A549 (cell line): ENCODE data around the gene ZC3H18. TPM values are rescaled to one million over a fixed set of nuclear protein-coding genes. Genes with fewer than 3 reads are reported as not detected.

Experiments used
- ATAC-seq, 2 experiments: fragments of 200-7000 bp in 1 of 2; fragments of >200 bp in 1 of 2; cut with Nextera tagmentation in 1 of 2; cut with Tn5 transposase in 1 of 2; 3 replicates each; pipeline versions ENCODE4 v1.8.0 to v1.9.1; 2018 to 2020; ENCODE audit warnings: mild to moderate bottlenecking in 1 of 2, moderate library complexity in 1 of 2
- CTCF ChIA-PET: fragments of 300-600 bp; sonication (Branson Sonifier 250); formaldehyde crosslinking; extraction: SDS; loops from one replicate; lab custom pipeline; 2021; ENCODE audit warnings: antibody characterized with exemption, inconsistent platforms; lab: Yijun Ruan, JAX
- POLR2A ChIA-PET: fragments of 350-600 bp; formaldehyde crosslinking; extraction: SDS; loops from one replicate; lab custom pipeline; 2021; ENCODE audit warnings: antibody characterized with exemption, inconsistent platforms; lab: Yijun Ruan, JAX
- DNase-seq, 2 experiments: peaks; one replicate each; pipeline versions ENCODE4 v3.0.0 to v3.0.0-alpha.2; 2011 to 2016; ENCODE audit warnings: low read depth in 1 of 2, low spot score in 1 of 2
- FAIRE-seq: peaks from 2 replicates; lab custom pipeline; 2011; peaks lifted over from hg19 to GRCh38; lab: Jason Lieb, UNC
- H3K27ac ChIP-seq, 2 experiments: fragments of >200 bp; sonication (Bioruptor Twin); formaldehyde crosslinking; 3 replicates each; pipeline ENCODE4 v1.5.1; 2016 to 2017
- H3K4me1 ChIP-seq: fragments of >200 bp; sonication (Bioruptor Twin); formaldehyde crosslinking; 3 replicates; pipeline ENCODE4 v1.6.1; 2016
- H3K4me2 ChIP-seq: fragments of >200 bp; sonication (Bioruptor Twin); formaldehyde crosslinking; 3 replicates; pipeline ENCODE4 v1.6.1; 2016
- H3K4me3 ChIP-seq: fragments of >200 bp; sonication (Bioruptor Twin); formaldehyde crosslinking; 3 replicates; pipeline ENCODE4 v1.5.1; 2016
- H3K9me3 ChIP-seq: fragments of >200 bp; sonication (Bioruptor Twin); formaldehyde crosslinking; 3 replicates; pipeline ENCODE4 v1.6.1; 2016
- CBX8 ChIP-seq: fragments of 200-600 bp; sonication (generic); IDR thresholded peaks from 2 replicates; pipeline ENCODE4 v1.6.1; 2016
- CEBPB ChIP-seq, 2 experiments: fragments of >200 bp in 1 of 2; sonication (Bioruptor Twin) in 1 of 2; formaldehyde crosslinking in 1 of 2; IDR thresholded peaks; 2 replicates each; pipeline ENCODE4 v1.6.1; 2012 to 2016
- E2F6 ChIP-seq: IDR thresholded peaks from 2 replicates; pipeline ENCODE4 v1.6.1; 2012; ENCODE audit warnings: low read depth, borderline replicate concordance
- EHMT2 ChIP-seq: fragments of 200-600 bp; sonication (generic); IDR thresholded peaks from 2 replicates; pipeline ENCODE4 v1.6.1; 2016; ENCODE audit warnings: antibody characterized with exemption, low read depth, mild to moderate bottlenecking, moderate library complexity
- EP300 ChIP-seq, 2 experiments: fragments of >200 bp; sonication (Bioruptor Twin); formaldehyde crosslinking; IDR thresholded peaks; 2 replicates in 1 of 2; 3 replicates in 1 of 2; pipeline ENCODE4 v1.6.1; 2016 to 2017
- HEYL ChIP-seq: fragments of 250-450 bp; sonication (Bioruptor Pico); IDR thresholded peaks from 2 replicates; pipeline ENCODE4 v1.8.0; 2021; ENCODE audit warnings: mild to moderate bottlenecking, moderate library complexity
- HOXA7 ChIP-seq: fragments of 250-450 bp; sonication (Bioruptor Pico); IDR thresholded peaks from 2 replicates; pipeline ENCODE4 v1.5.0; 2020; ENCODE audit warnings: mild to moderate bottlenecking, moderate library complexity
- HOXB5 ChIP-seq: fragments of 250-450 bp; sonication (Bioruptor Pico); IDR thresholded peaks from 2 replicates; pipeline ENCODE4 v1.5.0; 2020; ENCODE audit warnings: mild to moderate bottlenecking, moderate library complexity
- JUNB ChIP-seq: fragments of >200 bp; sonication (Bioruptor Twin); formaldehyde crosslinking; IDR thresholded peaks from 2 replicates; pipeline ENCODE4 v1.6.1; 2016
- KDM1A ChIP-seq: fragments of 200-600 bp; sonication (generic); IDR thresholded peaks from 2 replicates; pipeline ENCODE4 v1.6.1; 2016; ENCODE audit warnings: low read depth, mild to moderate bottlenecking
- MAFK ChIP-seq: fragments of 450-650 bp; IDR thresholded peaks from 2 replicates; pipeline ENCODE4 v1.6.1; 2014; ENCODE audit not compliant: partially characterized antibody
- NFE2L2 ChIP-seq: fragments of 150-350 bp; conservative IDR thresholded peaks from 2 replicates; pipeline ENCODE4 v1.6.1; 2014; ENCODE audit warnings: low read length
- NPAS2 ChIP-seq: fragments of 250-450 bp; sonication (Bioruptor Pico); IDR thresholded peaks from 2 replicates; pipeline ENCODE4 v1.8.0; 2022; ENCODE audit warnings: mild to moderate bottlenecking, moderate library complexity, borderline replicate concordance
- PBX3 ChIP-seq: IDR thresholded peaks from 2 replicates; pipeline ENCODE4 v1.6.1; 2012
- POLR2A ChIP-seq: IDR thresholded peaks from 2 replicates; pipeline ENCODE4 v1.6.1; 2012; ENCODE audit warnings: mild to moderate bottlenecking, low read length
- POLR2AphosphoS2 ChIP-seq: conservative IDR thresholded peaks from 2 replicates; pipeline ENCODE4 v1.6.1; 2012; ENCODE audit warnings: low read length, improper control_type of control experiment, inconsistent platforms
- RAD21 ChIP-seq, 2 experiments: fragments of >200 bp in 1 of 2; sonication (Bioruptor Twin) in 1 of 2; formaldehyde crosslinking in 1 of 2; IDR thresholded peaks in 1 of 2; conservative IDR thresholded peaks in 1 of 2; 2 replicates in 1 of 2; 3 replicates in 1 of 2; pipeline ENCODE4 v1.6.1; 2012 to 2018; ENCODE audit warnings: inconsistent platforms in 1 of 2
- SREBF2 ChIP-seq: fragments of 450-650 bp; IDR thresholded peaks from 2 replicates; pipeline ENCODE4 v1.6.1; 2014; ENCODE audit warnings: mild to moderate bottlenecking, moderate library complexity
- TFCP2L1 ChIP-seq: fragments of 250-450 bp; sonication (Bioruptor Pico); IDR thresholded peaks from 2 replicates; pipeline ENCODE4 v1.5.0; 2021; ENCODE audit warnings: mild to moderate bottlenecking
- TP53 ChIP-seq: fragments of 250-450 bp; sonication (Bioruptor Pico); IDR thresholded peaks from 2 replicates; pipeline ENCODE4 v1.5.0; 2021; ENCODE audit warnings: mild to moderate bottlenecking, moderate library complexity
- ZC3H11A ChIP-seq: fragments of 450-650 bp; IDR thresholded peaks from 2 replicates; pipeline ENCODE4 v1.6.1; 2014; ENCODE audit warnings: antibody characterized with exemption, mild to moderate bottlenecking
- ZNF302 ChIP-seq: fragments of 250-450 bp; sonication (Bioruptor Pico); IDR thresholded peaks from 2 replicates; pipeline ENCODE4 v1.9.0; 2021; ENCODE audit warnings: inconsistent platforms, mild to moderate bottlenecking, moderate library complexity
- ZSCAN20 ChIP-seq: fragments of 250-450 bp; sonication (Bioruptor Pico); IDR thresholded peaks from 2 replicates; pipeline ENCODE4 v1.8.0; 2022; ENCODE audit warnings: mild to moderate bottlenecking, moderate library complexity
- WGBS: methylation state at CpG from one replicate; pipeline ENCODE4 v1.1.6; 2017; ENCODE audit errors: missing lambda C conversion rate; 5-methylcytosine and 5-hydroxymethylcytosine counted together
- polyA plus RNA-seq, 4 experiments: library from polyadenylated mRNA; depleted of rRNA in 3 of 4; stranded (reverse); fragments of >200 nt; fragmentation: RNase III in 1 of 4; extraction: RNeasy Plus Mini Kit Qiagen cat#74134 plus additional on column Dnase treatment in 1 of 4; gene quantifications; 2 replicates in 3 of 4; 3 replicates in 1 of 4; pipeline ENCODE4 v1.2.3, GENCODE V29; 2011 to 2017
- TF ChIP-seq, protein P1 (sequence below): fragments of 200-600 bp; sonication (generic); IDR thresholded peaks from 2 replicates; pipeline ENCODE4 v1.6.1; 2016; ENCODE audit warnings: antibody characterized with exemption, mild to moderate bottlenecking, moderate library complexity
- TF ChIP-seq, protein P2 (sequence below): fragments of >200 bp; sonication (Bioruptor Twin); formaldehyde crosslinking; IDR thresholded peaks from 3 replicates; pipeline ENCODE4 v1.6.1; 2016
- TF ChIP-seq, protein P3 (sequence below): fragments of 250-450 bp; sonication (Bioruptor Pico); IDR thresholded peaks from 2 replicates; pipeline ENCODE4 v1.5.0; 2021; ENCODE audit warnings: mild to moderate bottlenecking, moderate library complexity, borderline replicate concordance

The ZC3H18 gene
- polyA plus RNA-seq, 2 of the 4 experiments (the other 2 are of a cell fraction), result 21.1 to 48.2 TPM

DNA sequence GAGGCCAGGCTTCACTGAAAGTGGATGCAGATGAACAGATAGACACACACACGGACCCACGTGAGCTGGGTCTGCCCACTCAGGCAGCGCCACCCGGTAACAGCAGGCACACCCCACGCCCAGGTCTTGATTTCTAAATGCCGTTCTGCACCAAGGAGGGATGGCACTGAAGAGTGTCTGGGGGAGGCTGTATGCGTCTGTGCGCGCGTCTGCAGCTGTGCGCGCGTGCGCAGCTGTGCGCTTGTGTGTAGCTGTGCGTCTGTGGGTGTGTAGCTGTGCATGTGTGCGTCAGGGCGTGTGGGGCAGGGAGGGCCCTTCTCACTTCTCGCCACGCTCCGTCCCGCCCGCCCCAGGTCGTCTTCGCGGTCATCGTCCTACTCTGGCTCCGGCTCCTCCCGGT is 52.7 kb downstream of the ZC3H18 start:
- H3K4me3 ChIP-seq, result no peak overlapping the region
- WGBS, result 94% methylated on average over 29 of the region's 29 CpGs
- no peak overlapping the region for H3K27ac ChIP-seq
- no peak for TF ChIP-seq HOXB5 (CRISPR knock-in tag)
- TF ChIP-seq ZNF302 (CRISPR knock-in tag), result no peak
- TF ChIP-seq RAD21 (conservative IDR thresholded peaks at IDR 0.05 in 1 of 2, IDR thresholded peaks at IDR 0.05 in 1 of 2), result no peak
- TF ChIP-seq HOXA7, result no peak
- no peak for TF ChIP-seq MAFK
- no peak for TF ChIP-seq EHMT2
- no peak for TF ChIP-seq KDM1A
- no peak for TF ChIP-seq TFCP2L1
- TF ChIP-seq POLR2A, result no peak
- TF ChIP-seq ZC3H11A, result no peak
- TF ChIP-seq JUNB, result no peak
- TF ChIP-seq E2F6, result no peak
- TF ChIP-seq SREBF2, result no peak
- TF ChIP-seq CBX8, result no peak
- TF ChIP-seq, protein P1, sequence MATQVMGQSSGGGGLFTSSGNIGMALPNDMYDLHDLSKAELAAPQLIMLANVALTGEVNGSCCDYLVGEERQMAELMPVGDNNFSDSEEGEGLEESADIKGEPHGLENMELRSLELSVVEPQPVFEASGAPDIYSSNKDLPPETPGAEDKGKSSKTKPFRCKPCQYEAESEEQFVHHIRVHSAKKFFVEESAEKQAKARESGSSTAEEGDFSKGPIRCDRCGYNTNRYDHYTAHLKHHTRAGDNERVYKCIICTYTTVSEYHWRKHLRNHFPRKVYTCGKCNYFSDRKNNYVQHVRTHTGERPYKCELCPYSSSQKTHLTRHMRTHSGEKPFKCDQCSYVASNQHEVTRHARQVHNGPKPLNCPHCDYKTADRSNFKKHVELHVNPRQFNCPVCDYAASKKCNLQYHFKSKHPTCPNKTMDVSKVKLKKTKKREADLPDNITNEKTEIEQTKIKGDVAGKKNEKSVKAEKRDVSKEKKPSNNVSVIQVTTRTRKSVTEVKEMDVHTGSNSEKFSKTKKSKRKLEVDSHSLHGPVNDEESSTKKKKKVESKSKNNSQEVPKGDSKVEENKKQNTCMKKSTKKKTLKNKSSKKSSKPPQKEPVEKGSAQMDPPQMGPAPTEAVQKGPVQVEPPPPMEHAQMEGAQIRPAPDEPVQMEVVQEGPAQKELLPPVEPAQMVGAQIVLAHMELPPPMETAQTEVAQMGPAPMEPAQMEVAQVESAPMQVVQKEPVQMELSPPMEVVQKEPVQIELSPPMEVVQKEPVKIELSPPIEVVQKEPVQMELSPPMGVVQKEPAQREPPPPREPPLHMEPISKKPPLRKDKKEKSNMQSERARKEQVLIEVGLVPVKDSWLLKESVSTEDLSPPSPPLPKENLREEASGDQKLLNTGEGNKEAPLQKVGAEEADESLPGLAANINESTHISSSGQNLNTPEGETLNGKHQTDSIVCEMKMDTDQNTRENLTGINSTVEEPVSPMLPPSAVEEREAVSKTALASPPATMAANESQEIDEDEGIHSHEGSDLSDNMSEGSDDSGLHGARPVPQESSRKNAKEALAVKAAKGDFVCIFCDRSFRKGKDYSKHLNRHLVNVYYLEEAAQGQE, result no peak
- no peak for TF ChIP-seq HEYL (CRISPR knock-in tag)
- TF ChIP-seq NFE2L2, result no peak
- no peak for TF ChIP-seq TP53
- ChIA-PET POLR2A (no interaction called here), CTCF (interaction anchor here (0.8 to 1.4 kb wide), 2 partner anchors 10 to 71 kb away, joined by 3 to 5 read pairs; no protein-coding TSS in a partner anchor)
- H3K4me1 ChIP-seq, result no peaks in the 10 kb centered on the region
- ATAC-seq (no peak), DNase-seq (no peak), FAIRE-seq (no peak)
- H3K9me3 ChIP-seq, result no peaks in the 10 kb centered on the region
- no peak overlapping the region for H3K4me2 ChIP-seq

- FAIRE-seq, result no peak
- no peak overlapping the region for H3K4me2 ChIP-seq
- TF ChIP-seq NPAS2 (CRISPR knock-in tag) (no peak), EHMT2 (no peak), PBX3 (no peak), POLR2AphosphoS2 (no peak), EP300 (IDR thresholded peaks at IDR 0.05) (no peak), ZSCAN20 (CRISPR knock-in tag) (no peak), CEBPB (IDR thresholded peaks at IDR 0.05) (no peak)
- TF ChIP-seq, protein P2, sequence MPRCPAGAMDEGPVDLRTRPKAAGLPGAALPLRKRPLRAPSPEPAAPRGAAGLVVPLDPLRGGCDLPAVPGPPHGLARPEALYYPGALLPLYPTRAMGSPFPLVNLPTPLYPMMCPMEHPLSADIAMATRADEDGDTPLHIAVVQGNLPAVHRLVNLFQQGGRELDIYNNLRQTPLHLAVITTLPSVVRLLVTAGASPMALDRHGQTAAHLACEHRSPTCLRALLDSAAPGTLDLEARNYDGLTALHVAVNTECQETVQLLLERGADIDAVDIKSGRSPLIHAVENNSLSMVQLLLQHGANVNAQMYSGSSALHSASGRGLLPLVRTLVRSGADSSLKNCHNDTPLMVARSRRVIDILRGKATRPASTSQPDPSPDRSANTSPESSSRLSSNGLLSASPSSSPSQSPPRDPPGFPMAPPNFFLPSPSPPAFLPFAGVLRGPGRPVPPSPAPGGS, result no peak
- TF ChIP-seq, protein P3, sequence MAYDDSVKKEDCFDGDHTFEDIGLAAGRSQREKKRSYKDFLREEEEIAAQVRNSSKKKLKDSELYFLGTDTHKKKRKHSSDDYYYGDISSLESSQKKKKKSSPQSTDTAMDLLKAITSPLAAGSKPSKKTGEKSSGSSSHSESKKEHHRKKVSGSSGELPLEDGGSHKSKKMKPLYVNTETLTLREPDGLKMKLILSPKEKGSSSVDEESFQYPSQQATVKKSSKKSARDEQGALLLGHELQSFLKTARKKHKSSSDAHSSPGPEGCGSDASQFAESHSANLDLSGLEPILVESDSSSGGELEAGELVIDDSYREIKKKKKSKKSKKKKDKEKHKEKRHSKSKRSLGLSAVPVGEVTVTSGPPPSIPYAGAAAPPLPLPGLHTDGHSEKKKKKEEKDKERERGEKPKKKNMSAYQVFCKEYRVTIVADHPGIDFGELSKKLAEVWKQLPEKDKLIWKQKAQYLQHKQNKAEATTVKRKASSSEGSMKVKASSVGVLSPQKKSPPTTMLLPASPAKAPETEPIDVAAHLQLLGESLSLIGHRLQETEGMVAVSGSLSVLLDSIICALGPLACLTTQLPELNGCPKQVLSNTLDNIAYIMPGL (CRISPR knock-in tag), result no peak
- TF ChIP-seq, all 56 proteins: peak for 0
- no peaks in the 10 kb centered on the region for H3K9me3 ChIP-seq
- DNase-seq (no peak), ATAC-seq (no peak)
- H3K27ac ChIP-seq, result no peak overlapping the region
- CTCF ChIA-PET, result interaction anchor here (1.4 kb wide), 1 partner anchor 72 kb away, joined by 3 read pairs; no protein-coding TSS in a partner anchor
- H3K4me1 ChIP-seq, result no peaks in the 10 kb centered on the region
- 88% methylated on average over 10 of the region's 13 CpGs for WGBS
- POLR2A ChIA-PET, result no interaction called here
- no peak overlapping the region for H3K4me3 ChIP-seq
These were observed 53.7 kb downstream of the ZC3H18 start for GRCh38 chr16:88623858-88624257.
